ENCODE results near the gene RAB3D. TPM values are rescaled to one million over a fixed set of nuclear protein-coding genes. Genes with fewer than 3 reads are reported as not detected.
A peak's percentile ranks its signal among the peaks of the same experiment; 100 is the strongest.

The RAB3D gene
- total and polyA plus RNA-seq, 4 donors, result 13.2 to 27.0 (median 15.8) TPM

DNA sequence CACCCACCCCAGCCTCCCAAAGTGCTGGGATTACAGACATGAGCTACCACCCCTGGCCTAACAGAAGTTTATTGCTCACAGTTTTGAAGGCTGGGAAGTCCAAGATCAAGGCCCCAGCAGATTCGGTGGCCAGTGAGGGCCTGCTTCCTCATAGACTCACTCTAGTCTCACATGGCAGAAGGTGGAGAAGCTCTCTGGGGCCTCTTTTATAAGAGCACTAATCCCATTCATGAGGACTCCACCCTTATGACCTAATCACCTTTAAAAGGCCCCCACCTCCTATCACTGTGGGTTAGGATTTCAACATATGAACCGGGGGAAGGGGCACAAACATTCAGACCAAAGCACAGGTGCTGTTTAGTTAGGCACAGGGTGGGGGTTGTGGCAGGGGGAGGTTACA lies 28.1 kb upstream of the RAB3D start:
- H3K27ac ChIP-seq (ENCODE audit: low read depth, low read length), result no peak overlapping the region
- WGBS (ENCODE audit: insufficient coverage), result 83% methylated on average over 1 of the region's 2 CpGs

DNA sequence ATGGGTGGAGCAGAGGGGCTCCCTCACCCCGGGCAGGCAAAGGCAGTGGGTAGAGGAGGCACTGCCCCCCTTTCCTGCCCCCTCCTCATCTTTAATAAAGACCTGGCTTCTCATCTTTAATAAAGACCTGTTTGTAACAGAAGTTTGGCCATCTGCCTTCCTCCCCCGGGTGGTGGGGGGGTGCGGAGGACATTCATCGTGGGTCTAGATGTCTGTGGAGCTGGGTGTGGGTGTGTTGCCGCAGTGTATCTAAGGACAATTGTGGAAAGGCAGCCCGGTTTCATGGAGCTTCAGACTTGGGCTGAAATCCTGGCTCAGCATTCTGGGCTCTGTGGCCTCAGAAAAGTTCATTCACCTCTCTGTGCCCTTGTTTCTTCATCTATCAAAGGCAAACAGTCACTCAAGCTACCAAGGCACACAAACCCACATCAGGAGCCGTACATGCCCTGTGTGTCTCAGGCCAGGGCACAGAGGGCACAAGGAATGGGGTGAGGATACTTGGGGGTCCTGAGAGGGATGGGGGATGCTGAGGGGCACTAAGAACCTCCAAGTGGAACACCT lies 26.2 kb upstream of the RAB3D start:
- Histone ChIP-seq H3K27me3 (ENCODE audit: control insufficient read depth, insufficient read depth, low read length) (no peaks in the 10 kb centered on the region), H3K4me1 (ENCODE audit: control insufficient read depth, insufficient read depth, low read length) (peaks cover 21% of the 10 kb centered on the region), H3K9me3 (ENCODE audit: control insufficient read depth, insufficient read depth, low read length) (no peaks in the 10 kb centered on the region), H3K36me3 (ENCODE audit: control insufficient read depth, insufficient read depth, low read length) (peaks cover 61% of the 10 kb centered on the region), H3K27ac (ENCODE audit: low read depth, low read length) (no peak overlapping the region), H3K4me3 (ENCODE audit: low read depth, low read length) (no peak overlapping the region)
- DNase-seq (ENCODE audit: low read depth in 4 of 6, low spot score in 6 of 6), result no peak
- 20% methylated on average over 2 of the region's 7 CpGs for WGBS (ENCODE audit: insufficient coverage)

More for the DNA sequence above, 28.1 kb upstream of the RAB3D start:
- Histone ChIP-seq H3K36me3 (ENCODE audit: control insufficient read depth, insufficient read depth, low read length) (peaks cover 42% of the 10 kb centered on the region), H3K4me3 (ENCODE audit: low read depth, low read length) (no peak overlapping the region), H3K27me3 (ENCODE audit: control insufficient read depth, insufficient read depth, low read length) (no peaks in the 10 kb centered on the region), H3K4me1 (ENCODE audit: control insufficient read depth, insufficient read depth, low read length) (peaks cover 17% of the 10 kb centered on the region), H3K9me3 (ENCODE audit: control insufficient read depth, insufficient read depth, low read length) (no peaks in the 10 kb centered on the region)
- DNase-seq (ENCODE audit: low read depth in 4 of 6, low spot score in 6 of 6), result no peak

DNA sequence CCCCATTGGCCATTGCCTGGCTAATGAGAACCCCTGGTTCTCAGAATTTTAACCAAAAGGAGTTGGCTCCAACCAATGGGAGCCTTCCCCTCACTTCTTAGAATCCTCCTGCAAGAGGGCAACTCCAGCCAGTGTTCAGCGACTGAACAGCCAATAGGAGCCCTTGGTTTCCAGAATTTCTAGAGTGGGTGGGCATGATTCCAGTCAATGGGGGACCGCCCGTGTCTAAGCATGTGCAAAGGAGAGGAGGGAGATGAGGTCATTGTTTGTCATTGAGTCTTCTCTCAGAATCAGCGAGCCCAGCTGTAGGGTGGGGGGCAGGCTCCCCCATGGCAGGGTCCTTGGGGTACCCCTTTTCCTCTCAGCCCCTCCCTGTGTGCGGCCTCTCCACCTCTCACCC lies 25.5 kb upstream of the RAB3D start:
- peaks cover 21% of the 10 kb centered on the region for H3K4me1 ChIP-seq (ENCODE audit: control insufficient read depth, insufficient read depth, low read length)
- WGBS (ENCODE audit: insufficient coverage), result 47% methylated on average over 3 of the region's 5 CpGs
- no peak overlapping the region for H3K4me3 ChIP-seq (ENCODE audit: low read depth, low read length)
- H3K36me3 ChIP-seq (ENCODE audit: control insufficient read depth, insufficient read depth, low read length), result peaks cover 68% of the 10 kb centered on the region
- H3K27ac ChIP-seq (ENCODE audit: low read depth, low read length), result peak overlapping the region; percentile 33
- H3K9me3 ChIP-seq (ENCODE audit: control insufficient read depth, insufficient read depth, low read length), result no peaks in the 10 kb centered on the region
- H3K27me3 ChIP-seq (ENCODE audit: control insufficient read depth, insufficient read depth, low read length), result no peaks in the 10 kb centered on the region
- no peak for DNase-seq (ENCODE audit: low read depth in 4 of 6, low spot score in 6 of 6)

DNA sequence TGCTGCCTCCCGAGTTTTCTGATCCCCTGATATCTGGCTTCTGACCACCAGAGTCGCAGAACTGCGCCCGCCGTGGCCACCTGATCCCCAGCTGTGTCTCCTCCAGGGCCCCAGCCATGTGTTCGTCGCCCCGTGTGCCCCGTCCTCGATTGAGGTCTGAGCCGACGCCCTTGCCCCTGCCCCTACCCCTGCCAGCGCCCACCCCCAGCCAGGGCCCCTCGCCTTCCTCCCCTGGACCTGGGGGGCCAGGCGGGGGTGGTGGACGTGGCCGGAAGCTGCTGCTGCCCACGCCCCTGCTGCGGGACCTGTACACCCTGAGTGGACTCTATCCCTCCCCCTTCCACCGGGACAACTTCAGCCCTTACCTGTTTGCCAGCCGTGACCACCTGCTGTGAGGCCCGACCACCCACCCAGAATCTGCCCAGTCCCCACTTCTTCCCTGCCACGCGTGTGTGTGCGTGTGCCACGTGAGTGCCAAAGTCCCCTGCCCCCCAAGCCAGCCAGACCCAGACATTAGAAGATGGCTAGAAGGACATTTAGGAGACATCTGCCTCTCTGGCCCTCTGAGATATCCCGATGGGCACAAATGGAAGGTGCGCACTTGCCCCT lies 24.9 kb upstream of the RAB3D start:
- H3K4me1 ChIP-seq (ENCODE audit: control insufficient read depth, insufficient read depth, low read length), result peaks cover 21% of the 10 kb centered on the region
- 88% methylated on average over 25 of the region's 28 CpGs for WGBS (ENCODE audit: insufficient coverage)
- H3K27ac ChIP-seq (ENCODE audit: low read depth, low read length), result no peak overlapping the region
- no peaks in the 10 kb centered on the region for H3K27me3 ChIP-seq (ENCODE audit: control insufficient read depth, insufficient read depth, low read length)
- no peak overlapping the region for H3K4me3 ChIP-seq (ENCODE audit: low read depth, low read length)
- DNase-seq (ENCODE audit: low read depth in 4 of 6, low spot score in 6 of 6), result no peak
- H3K36me3 ChIP-seq (ENCODE audit: control insufficient read depth, insufficient read depth, low read length), result peaks cover 69% of the 10 kb centered on the region
- no peaks in the 10 kb centered on the region for H3K9me3 ChIP-seq (ENCODE audit: control insufficient read depth, insufficient read depth, low read length)

DNA sequence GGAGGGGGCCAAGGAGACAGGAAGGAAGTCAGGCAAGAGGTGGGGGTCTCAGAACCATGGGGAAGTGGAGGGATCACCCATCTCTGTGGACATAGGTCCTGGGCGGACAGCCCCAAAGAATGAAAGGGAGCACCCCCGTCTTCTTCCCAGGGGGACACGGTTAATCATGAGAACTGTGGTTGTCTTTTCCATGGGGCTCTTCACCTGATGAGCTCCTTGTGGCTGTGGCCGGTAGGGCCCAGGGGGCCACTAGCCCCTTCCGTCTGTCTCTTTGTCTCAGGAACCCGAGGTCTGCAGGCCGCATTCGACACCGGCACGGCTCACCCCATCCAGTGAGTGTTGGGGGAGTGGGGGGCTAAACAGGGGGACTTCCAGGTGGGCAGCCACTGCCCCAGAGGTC lies 24.4 kb upstream of the RAB3D start:
- Histone ChIP-seq H3K9me3 (ENCODE audit: control insufficient read depth, insufficient read depth, low read length) (no peaks in the 10 kb centered on the region), H3K36me3 (ENCODE audit: control insufficient read depth, insufficient read depth, low read length) (peaks cover 70% of the 10 kb centered on the region), H3K27ac (ENCODE audit: low read depth, low read length) (no peak overlapping the region), H3K27me3 (ENCODE audit: control insufficient read depth, insufficient read depth, low read length) (no peaks in the 10 kb centered on the region), H3K4me3 (ENCODE audit: low read depth, low read length) (no peak overlapping the region), H3K4me1 (ENCODE audit: control insufficient read depth, insufficient read depth, low read length) (peaks cover 21% of the 10 kb centered on the region)
- 93% methylated on average over 10 of the region's 10 CpGs for WGBS (ENCODE audit: insufficient coverage)
- no peak for DNase-seq (ENCODE audit: low read depth in 4 of 6, low spot score in 6 of 6)

DNA sequence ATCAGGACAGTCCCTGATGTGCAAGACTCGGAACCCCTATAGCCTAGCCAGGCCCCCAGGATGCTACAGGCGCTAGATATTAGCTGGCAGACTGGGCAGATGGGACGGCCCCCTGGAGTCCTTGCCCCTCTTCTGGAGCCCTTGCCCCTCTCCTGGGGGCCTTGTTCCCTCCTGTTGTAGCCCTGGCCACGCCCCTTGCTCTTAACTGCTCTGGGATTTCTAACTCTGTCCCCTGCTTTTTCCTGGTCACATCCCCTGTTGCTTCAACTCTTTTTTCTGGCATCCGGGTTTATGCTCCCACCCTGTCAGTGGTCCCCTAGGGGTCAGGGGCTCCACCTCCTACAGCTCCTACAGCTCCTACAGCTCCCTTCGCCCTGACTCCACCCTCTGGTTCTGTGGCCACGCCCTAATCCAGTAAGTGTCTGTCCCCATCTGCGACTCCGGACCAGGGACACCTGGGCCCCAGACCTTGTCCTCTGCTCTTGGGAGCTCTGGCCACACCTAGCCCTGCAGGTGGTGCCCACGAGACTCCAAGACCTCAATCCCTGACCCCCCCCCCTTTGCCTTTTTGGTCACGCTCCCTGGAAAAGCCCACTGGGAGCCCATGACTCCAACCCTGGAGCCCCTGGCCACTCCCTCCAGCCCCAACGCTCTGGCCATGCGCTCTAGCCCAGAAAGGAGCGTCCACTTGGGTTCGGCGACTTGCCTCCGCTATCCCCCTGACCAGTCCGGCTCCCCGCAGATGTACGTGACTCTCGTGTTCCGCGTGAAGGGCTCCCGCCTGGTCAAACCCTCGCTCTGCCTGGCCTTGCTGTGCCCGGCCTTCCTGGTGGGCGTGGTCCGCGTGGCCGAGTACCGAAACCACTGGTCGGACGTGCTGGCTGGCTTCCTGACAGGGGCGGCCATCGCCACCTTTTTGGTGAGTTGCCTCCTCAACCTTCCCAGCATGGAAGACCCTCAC lies 22.6 kb upstream of the RAB3D start:
- no peak for DNase-seq (ENCODE audit: low read depth in 4 of 6, low spot score in 6 of 6)
- Histone ChIP-seq H3K27ac (ENCODE audit: low read depth, low read length) (no peak overlapping the region), H3K36me3 (ENCODE audit: control insufficient read depth, insufficient read depth, low read length) (peaks cover 89% of the 10 kb centered on the region), H3K9me3 (ENCODE audit: control insufficient read depth, insufficient read depth, low read length) (no peaks in the 10 kb centered on the region), H3K27me3 (ENCODE audit: control insufficient read depth, insufficient read depth, low read length) (no peaks in the 10 kb centered on the region), H3K4me3 (ENCODE audit: low read depth, low read length) (no peak overlapping the region), H3K4me1 (ENCODE audit: control insufficient read depth, insufficient read depth, low read length) (peaks cover 26% of the 10 kb centered on the region)
- WGBS (ENCODE audit: insufficient coverage), result 70% methylated on average over 34 of the region's 35 CpGs

DNA sequence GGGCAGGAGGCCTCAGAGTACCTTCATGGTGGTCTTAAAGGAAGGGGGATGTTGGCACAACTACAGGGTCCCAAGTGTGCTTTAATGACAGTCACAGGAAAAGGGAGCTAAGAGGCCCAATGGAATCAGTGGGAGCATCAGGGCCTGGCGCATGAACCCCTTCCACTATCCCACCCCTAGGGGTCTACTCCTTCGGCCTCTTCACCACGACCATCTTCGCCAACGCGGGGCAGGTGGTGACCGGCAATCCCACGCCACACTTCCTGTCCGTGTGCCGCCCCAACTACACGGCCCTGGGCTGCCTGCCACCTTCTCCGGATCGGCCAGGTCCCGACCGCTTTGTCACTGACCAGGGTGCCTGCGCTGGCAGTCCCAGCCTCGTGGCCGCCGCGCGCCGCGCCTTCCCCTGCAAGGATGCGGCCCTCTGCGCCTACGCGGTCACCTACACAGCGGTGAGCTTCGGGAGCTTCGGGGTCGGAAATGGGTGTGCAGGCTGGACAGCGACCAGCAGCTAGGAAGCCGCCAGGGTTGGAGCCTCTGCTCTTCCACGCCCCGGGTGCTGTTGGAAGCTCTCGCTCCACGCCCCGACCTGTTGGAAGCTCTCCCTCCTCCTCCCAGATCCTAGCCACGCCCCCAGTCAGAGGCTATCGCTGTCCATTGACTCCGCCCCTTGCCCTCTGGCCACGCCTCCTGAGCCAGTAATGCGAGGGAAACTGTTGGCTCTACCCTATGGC lies 21.7 kb upstream of the RAB3D start:
- Histone ChIP-seq H3K9me3 (ENCODE audit: control insufficient read depth, insufficient read depth, low read length) (no peaks in the 10 kb centered on the region), H3K27ac (ENCODE audit: low read depth, low read length) (no peak overlapping the region), H3K27me3 (ENCODE audit: control insufficient read depth, insufficient read depth, low read length) (no peaks in the 10 kb centered on the region), H3K4me1 (ENCODE audit: control insufficient read depth, insufficient read depth, low read length) (peaks cover 35% of the 10 kb centered on the region), H3K36me3 (ENCODE audit: control insufficient read depth, insufficient read depth, low read length) (peaks cover 96% of the 10 kb centered on the region), H3K4me3 (ENCODE audit: low read depth, low read length) (no peak overlapping the region)
- DNase-seq (ENCODE audit: low read depth in 4 of 6, low spot score in 6 of 6), result no peak
- 33% methylated on average over 43 of the region's 43 CpGs for WGBS (ENCODE audit: insufficient coverage)

DNA sequence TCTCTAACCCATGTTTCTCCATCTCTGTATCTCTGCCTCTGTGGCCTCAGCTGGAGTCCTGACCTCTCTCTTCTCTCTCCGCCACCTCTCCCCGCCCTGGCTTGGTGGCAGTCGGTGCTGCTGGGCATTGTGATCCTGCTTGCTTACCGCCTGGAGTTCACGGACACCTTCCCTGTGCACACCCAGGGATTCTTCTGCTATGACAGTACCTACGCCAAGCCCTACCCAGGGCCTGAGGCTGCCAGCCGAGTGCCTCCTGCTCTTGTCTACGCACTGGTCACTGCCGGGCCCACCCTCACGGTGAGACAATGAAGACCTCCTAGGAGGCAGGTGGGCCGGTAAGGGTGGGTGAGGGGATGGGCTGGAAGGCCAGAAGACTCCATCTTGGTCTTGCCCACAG lies 20.0 kb upstream of the RAB3D start:
- Histone ChIP-seq H3K4me3 (ENCODE audit: low read depth, low read length) (no peak overlapping the region), H3K4me1 (ENCODE audit: control insufficient read depth, insufficient read depth, low read length) (peaks cover 35% of the 10 kb centered on the region), H3K27ac (ENCODE audit: low read depth, low read length) (no peak overlapping the region), H3K9me3 (ENCODE audit: control insufficient read depth, insufficient read depth, low read length) (no peaks in the 10 kb centered on the region), H3K36me3 (ENCODE audit: control insufficient read depth, insufficient read depth, low read length) (peaks cover 79% of the 10 kb centered on the region), H3K27me3 (ENCODE audit: control insufficient read depth, insufficient read depth, low read length) (no peaks in the 10 kb centered on the region)
- DNase-seq (ENCODE audit: low read depth in 4 of 6, low spot score in 6 of 6), result no peak
- WGBS (ENCODE audit: insufficient coverage), result 82% methylated on average over 11 of the region's 11 CpGs
